HG02610 (cell line): ENCODE results near the gene LIX1.

Source experiments
- ATAC-seq: cut with Tn5 transposase; IDR thresholded peaks from one replicate; pipeline ENCODE4 v1.9.1; 2021; ENCODE audit warnings: mild to moderate bottlenecking, moderate library complexity; ENCODE audit not compliant: unreplicated experiment

LIX1 gene

DNA sequence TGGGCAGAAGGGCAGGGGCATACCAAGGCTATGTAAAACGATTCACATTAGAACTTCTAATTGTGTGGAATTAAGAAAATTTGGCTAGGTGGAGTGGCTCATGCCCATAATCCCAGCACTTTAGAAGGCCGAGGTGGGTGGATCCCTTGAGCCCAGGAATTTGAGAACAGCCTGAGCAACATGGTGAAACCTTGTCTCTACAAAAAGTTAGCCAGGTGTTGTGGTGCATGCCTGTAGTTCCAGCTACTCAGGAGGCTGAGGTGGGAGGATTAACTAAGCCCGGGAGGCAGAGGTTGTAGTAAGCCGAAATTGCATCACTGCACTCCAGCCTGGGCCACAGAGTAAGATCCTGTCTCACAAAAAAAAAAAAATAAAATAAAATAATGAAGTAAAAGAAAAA is 65.2 kb downstream of the LIX1 start:
- ATAC-seq: no peak

DNA sequence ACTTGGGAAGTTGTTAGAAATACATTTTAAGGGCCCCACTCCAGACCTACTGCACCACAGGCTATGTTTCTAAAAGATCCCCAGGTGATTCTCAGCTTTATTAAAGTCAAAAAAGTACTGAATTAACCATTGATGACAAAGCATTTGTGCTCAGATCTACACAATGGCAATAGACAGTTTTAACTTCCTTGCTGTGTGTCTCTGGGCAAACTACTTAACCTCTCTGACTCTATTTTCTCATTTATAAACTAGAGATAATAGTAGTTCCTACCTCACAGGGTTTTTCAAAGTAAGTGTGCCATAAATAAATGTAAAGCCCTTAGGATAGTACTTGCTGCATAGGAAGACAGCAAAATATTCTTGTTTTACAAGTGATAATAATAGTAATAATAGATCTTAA is 66.3 kb downstream of the LIX1 start:
- ATAC-seq: no peak

DNA sequence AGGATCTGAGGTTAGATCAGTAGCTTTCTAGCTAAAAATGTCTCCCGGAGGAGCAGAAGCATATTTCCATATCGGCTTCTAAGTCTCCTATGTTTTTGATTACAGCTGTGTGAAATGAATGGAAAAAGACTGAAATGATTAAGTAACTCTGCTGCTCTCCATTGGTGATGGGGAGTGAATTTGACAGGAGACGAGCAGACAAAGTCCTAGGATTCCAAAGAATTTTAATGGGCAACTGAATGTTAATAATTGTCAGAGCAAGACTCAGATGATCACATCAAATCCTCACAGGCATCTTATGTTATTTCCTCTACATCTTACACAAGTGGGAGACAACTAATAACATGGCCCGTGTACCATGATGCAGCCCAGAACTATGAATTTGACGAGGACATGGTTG is 66.8 kb downstream of the LIX1 start:
- ATAC-seq: no peak

DNA sequence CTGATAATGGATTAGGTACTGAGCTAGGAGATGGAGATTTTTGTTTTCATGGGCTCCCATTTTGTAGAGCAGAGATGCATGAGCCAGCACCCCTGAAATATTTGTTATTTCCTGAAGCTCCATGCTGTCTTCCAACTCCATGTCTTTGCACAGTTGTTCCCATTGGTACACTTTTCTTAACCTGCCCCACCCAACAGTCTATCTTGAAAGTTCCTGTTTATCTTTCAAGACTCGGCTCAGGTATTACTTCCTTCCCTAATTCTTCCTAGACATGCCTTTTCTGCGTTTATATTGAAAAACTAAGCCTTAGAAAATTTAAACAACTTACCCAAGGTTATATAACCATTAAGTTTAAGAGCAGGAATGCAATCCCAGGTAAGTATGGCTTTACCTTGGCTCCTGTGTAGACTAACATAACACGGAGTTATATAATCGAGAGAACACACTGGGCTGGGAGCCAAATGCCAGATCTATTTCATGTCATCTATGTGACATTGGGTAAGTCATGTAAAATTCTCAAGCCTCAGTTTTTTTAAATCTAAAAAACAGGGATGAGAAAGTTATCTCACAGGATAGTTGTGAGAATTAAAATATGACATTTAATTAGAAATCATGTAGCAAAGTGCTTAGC is 67.4 kb downstream of the LIX1 start:
- ATAC-seq: no peak

- no peak for ATAC-seq
Observed at GRCh38 chr5:97073420-97073819, 69.0 kb downstream of the LIX1 start.

- ATAC-seq: no peak
Observed at GRCh38 chr5:97072696-97073095, 69.7 kb downstream of the LIX1 start.

- no peak for ATAC-seq
Observed at GRCh38 chr5:97071993-97072392, 70.4 kb downstream of the LIX1 start.

DNA sequence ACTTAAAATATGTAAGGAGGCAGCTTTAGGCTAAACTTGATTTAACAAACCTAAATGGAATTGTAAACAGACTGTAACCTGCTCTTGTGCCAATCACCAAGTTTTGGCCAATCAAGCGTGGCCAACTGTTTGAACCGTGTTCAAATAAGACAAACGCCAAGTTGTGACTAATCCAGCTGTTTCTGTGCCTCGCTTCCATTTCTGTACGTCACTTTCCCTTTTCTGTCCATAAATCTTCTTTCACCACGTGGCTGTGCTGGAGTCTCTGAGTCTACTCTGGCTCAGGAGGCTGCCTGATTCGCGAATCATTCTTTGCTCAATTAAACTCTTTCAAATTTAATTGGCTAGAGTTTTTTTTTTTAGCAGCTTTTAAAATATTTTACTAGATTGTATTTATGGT is 71.3 kb downstream of the LIX1 start:
- ATAC-seq: no peak

- no peak for ATAC-seq
Observed at GRCh38 chr5:97070234-97070633, 72.2 kb downstream of the LIX1 start.

GRCh38 chr5:97067296-97067850 is 75.0 kb downstream of the LIX1 start:
- no peak for ATAC-seq

- no peak for ATAC-seq
Observed at GRCh38 chr5:97065475-97065874, 76.9 kb downstream of the LIX1 start.

GRCh38 chr5:97063251-97063650 is 79.2 kb downstream of the LIX1 start:
- no peak for ATAC-seq

DNA sequence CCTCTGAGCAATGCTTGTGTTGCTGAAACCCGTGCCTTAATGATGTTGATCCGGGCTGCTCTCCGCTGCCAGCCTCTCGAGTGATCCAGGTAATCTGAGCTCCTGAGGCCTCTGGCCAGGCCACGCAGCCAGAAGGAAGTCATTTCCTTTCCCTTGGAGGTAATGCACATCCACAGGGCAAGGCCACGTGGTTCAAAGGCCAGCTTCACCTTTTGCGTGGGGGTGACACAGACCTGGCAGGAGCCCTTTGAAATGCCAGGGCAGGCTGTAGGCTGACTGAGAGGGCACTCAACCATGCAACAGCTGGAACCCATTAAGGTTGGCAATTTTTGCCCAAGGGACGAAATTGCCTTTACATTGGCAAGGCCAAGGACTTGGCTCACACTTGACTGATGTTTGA is 80.4 kb downstream of the LIX1 start:
- ATAC-seq: no peak

DNA sequence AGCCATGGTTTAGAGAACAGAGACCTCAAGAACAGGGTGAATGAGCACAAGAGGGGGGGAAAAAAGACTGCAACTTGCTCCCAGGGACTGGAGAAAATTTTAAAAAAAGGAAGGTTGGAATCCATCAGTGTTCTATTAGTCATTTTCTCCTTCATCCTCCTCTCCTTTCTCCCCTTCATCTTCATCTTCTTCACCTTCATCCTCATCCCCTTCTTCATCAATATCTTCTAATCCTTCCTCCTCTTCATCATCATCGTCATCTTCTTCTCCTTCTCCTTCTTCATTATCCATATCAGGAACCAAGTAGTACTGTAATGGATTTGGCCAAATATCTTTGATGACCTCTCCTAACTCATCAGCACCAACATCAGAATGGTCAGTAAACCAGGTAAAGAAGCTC is 86.1 kb downstream of the LIX1 start:
- no peak for ATAC-seq

DNA sequence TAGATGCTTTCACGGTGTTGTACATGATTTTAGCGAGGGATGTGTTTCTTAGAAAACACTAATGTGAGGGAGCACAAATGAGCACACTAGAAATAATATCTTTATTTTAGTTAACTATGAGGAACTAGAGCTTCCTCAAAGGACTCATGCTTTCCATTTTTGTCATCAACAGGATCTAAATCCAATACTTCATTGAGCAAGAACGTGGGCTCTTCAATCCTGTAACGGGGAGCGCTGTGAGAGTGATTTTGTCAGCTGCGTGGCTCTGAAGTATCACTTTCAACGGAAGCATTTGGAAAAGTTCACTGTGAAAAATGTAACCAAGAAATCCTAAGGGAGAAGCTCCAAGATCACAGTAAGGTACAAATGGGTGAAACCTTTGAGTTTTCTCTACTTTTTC is 93.2 kb downstream of the LIX1 start:
- no peak for ATAC-seq

- ATAC-seq: no peak
Observed at GRCh38 chr5:97047076-97047475, 95.3 kb downstream of the LIX1 start.

DNA sequence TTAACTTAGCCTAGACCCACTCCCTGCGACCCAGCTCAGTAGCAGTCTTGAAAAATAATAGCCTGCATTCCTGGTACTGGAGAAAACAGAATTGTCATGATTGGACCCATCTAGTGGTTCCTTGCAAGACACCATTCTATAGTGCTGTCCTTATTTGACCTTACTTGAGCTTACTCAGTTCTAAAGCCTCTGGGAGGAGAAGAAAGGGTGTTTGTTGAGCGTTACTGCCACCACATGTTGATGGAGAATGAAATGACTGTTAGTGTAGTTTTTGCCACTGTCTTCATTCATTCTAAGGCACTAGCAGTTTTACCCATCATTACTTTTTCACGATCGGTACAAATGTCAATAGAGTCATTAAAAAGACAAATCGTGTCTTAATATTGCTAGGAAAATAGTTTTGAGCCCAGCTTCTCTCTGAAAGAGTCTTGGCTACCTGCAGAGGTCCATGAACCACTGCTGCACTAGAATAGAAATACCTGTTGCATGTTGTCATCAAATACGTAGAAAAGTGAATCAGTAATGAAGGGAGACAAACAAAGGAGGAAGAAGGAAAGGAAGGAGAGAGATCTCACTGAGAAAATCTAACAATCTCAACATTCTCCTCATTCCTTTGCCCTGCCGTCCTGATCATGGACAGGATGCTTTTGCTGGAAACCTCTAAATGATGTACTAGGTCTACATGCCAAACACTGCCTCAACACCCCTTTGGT is 96.0 kb downstream of the LIX1 start:
- ATAC-seq: no peak

DNA sequence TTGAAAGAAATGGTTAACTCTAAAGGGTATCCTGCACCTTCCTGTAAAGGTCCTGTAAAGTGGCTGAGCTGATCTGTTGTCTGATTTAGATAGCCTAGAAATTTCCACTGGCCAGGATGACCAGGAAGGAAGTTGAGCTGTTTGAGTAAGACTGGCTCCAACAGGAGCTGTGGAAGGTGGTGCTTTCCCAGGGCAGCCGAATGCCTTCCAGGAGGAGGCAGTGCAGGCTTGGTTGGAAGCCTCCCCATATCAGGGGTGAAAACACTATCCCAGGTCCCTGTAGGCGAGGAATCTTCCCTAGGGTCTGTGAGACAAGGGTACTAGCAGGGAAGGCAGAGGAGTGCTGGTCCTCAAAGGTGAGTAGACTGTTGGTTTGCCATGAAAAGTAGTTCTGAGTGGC is 98.4 kb downstream of the LIX1 start:
- no peak for ATAC-seq

DNA sequence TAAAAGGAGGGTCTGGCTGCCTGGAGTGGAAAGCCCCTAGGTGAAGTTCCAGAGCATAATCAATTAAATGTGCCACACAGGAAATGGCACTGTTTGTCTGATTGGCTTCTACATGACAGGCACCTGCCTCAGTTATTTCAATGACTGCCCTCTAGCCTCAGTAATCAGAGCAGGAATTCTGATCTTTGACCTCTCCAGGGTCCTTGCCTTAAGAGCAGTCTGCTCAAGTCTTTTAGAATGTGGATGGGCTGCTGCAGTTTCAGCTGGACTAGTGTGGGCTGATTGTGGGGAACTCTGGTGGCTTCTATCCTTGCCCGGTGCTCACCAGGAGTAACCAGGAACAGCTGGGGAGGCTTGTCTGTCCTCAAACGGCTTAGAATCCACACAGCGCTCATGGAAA is 98.9 kb downstream of the LIX1 start:
- no peak for ATAC-seq

DNA sequence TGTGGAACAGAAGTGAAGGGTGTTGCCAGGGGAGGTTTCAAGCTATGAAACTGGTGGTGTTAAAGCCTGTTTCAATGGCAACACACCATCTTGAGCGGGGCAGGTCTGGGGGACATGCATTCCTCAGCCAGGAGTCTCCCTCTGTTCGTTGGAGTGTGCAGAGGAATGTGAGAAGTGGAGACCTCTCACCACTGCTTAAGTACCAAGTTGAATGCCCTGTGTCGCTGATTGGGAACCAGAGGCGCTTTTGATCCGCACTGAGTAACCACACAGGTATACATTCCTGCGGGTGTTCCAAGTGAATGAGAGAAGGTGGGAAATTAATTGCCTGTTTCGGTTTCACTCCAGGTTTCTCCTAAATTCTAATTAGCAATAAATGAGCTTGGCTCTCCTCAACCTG is 99.4 kb downstream of the LIX1 start:
- ATAC-seq: no peak
